KMS-11 (cell line): ENCODE results near the gene TBCD.
"Not testable (repeated sequence)": the region's sequence is repeated elsewhere in the genome, so short reads cannot be mapped to it uniquely, and the experiment has no call there.

Experiments
- H2AFZ ChIP-seq: fragments of 200-600 bp; sonication (generic); 2 replicates; pipeline ENCODE4 v1.6.1; 2016; ENCODE audit warnings: antibody characterized with exemption, mixed run types, low read depth
- H3K27ac ChIP-seq: fragments of 200-600 bp; sonication (generic); 2 replicates; pipeline ENCODE4 v1.6.1; 2016; ENCODE audit warnings: mild to moderate bottlenecking, mixed run types
- H3K27me3 ChIP-seq: fragments of 200-600 bp; sonication (generic); 2 replicates; pipeline ENCODE4 v1.6.1; 2017; ENCODE audit warnings: mild to moderate bottlenecking, low read depth, mixed run types, moderate library complexity; ENCODE audit not compliant: insufficient read depth
- H3K36me3 ChIP-seq: fragments of 200-600 bp; sonication (generic); 2 replicates; pipeline ENCODE4 v1.6.1; 2017; ENCODE audit warnings: mild to moderate bottlenecking, mixed run types; ENCODE audit not compliant: insufficient read depth
- H3K4me1 ChIP-seq: fragments of 200-600 bp; sonication (generic); 2 replicates; pipeline ENCODE4 v1.6.1; 2016; ENCODE audit warnings: mild to moderate bottlenecking, low read depth, mixed run types; ENCODE audit not compliant: poor library complexity, severe bottlenecking
- H3K4me2 ChIP-seq: fragments of 200-600 bp; sonication (generic); 2 replicates; pipeline ENCODE4 v1.7.0; 2016; ENCODE audit warnings: mild to moderate bottlenecking, mixed run types
- H3K4me3 ChIP-seq: fragments of 200-600 bp; sonication (generic); IDR thresholded peaks from 2 replicates; pipeline ENCODE4 v1.6.1; 2017; ENCODE audit warnings: low read depth, low read length, mixed read lengths; ENCODE audit not compliant: insufficient read depth
- H3K79me2 ChIP-seq: fragments of 200-600 bp; sonication (generic); 2 replicates; pipeline ENCODE4 v1.6.1; 2016; ENCODE audit warnings: low read depth, mixed run types; ENCODE audit not compliant: insufficient read depth
- H3K9ac ChIP-seq: fragments of 200-600 bp; sonication (generic); 2 replicates; pipeline ENCODE4 v1.6.1; 2016; ENCODE audit warnings: mild to moderate bottlenecking, mixed run types
- H4K20me1 ChIP-seq: fragments of 200-600 bp; sonication (generic); 2 replicates; pipeline ENCODE4 v1.6.1; 2016; ENCODE audit warnings: mild to moderate bottlenecking, mixed run types; ENCODE audit not compliant: insufficient read depth
- TF ChIP-seq, protein P1 (sequence below): fragments of 200-600 bp; sonication (generic); conservative IDR thresholded peaks from 2 replicates; pipeline ENCODE4 v1.6.1; 2017; ENCODE audit warnings: low read depth, mild to moderate bottlenecking, antibody characterized with exemption, low read length, moderate library complexity, mixed read lengths

The TBCD gene

DNA sequence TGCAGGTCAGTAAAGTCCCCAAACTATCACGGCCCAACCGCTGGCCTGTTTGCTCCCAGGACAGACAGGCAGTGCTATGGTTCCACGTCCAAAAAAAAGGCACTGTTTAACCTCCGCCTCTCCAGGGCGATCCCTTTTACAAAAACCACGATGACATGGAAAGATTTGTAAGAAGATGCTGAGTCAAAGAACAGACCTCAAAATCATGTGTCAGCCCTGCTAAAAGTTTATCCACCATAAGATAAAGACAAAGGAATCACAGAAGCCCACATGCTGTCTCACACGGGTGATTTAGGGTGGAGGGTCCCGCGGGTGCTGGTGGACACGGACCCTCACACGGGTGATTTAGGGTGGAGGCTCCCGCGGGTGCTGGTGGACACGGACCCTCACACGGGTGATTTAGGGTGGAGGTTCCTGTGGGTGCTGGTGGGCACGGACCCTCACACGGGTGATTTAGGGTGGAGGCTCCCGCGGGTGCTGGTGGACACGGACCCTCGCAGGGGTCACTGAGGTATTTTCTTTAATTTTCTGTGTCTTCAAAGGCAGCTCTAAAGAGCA lies 210.4 kb downstream of the TBCD start:
- no peaks in the 10 kb centered on the region; the same call in 1 of the 2 replicates for H3K27me3 ChIP-seq
- no peak overlapping the region for H3K4me2 ChIP-seq
- H3K4me1 ChIP-seq = no peaks in the 10 kb centered on the region
- no peak overlapping the region for H3K9ac ChIP-seq
- no peak overlapping the region for H3K4me3 ChIP-seq
- H4K20me1 ChIP-seq = no peaks in the 10 kb centered on the region
- no peaks in the 10 kb centered on the region for H3K79me2 ChIP-seq
- H3K27ac ChIP-seq = no peak overlapping the region
- TF ChIP-seq, protein P1, sequence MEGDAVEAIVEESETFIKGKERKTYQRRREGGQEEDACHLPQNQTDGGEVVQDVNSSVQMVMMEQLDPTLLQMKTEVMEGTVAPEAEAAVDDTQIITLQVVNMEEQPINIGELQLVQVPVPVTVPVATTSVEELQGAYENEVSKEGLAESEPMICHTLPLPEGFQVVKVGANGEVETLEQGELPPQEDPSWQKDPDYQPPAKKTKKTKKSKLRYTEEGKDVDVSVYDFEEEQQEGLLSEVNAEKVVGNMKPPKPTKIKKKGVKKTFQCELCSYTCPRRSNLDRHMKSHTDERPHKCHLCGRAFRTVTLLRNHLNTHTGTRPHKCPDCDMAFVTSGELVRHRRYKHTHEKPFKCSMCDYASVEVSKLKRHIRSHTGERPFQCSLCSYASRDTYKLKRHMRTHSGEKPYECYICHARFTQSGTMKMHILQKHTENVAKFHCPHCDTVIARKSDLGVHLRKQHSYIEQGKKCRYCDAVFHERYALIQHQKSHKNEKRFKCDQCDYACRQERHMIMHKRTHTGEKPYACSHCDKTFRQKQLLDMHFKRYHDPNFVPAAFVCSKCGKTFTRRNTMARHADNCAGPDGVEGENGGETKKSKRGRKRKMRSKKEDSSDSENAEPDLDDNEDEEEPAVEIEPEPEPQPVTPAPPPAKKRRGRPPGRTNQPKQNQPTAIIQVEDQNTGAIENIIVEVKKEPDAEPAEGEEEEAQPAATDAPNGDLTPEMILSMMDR = no peak
- no peak overlapping the region for H2AFZ ChIP-seq
- no peaks in the 10 kb centered on the region for H3K36me3 ChIP-seq

DNA sequence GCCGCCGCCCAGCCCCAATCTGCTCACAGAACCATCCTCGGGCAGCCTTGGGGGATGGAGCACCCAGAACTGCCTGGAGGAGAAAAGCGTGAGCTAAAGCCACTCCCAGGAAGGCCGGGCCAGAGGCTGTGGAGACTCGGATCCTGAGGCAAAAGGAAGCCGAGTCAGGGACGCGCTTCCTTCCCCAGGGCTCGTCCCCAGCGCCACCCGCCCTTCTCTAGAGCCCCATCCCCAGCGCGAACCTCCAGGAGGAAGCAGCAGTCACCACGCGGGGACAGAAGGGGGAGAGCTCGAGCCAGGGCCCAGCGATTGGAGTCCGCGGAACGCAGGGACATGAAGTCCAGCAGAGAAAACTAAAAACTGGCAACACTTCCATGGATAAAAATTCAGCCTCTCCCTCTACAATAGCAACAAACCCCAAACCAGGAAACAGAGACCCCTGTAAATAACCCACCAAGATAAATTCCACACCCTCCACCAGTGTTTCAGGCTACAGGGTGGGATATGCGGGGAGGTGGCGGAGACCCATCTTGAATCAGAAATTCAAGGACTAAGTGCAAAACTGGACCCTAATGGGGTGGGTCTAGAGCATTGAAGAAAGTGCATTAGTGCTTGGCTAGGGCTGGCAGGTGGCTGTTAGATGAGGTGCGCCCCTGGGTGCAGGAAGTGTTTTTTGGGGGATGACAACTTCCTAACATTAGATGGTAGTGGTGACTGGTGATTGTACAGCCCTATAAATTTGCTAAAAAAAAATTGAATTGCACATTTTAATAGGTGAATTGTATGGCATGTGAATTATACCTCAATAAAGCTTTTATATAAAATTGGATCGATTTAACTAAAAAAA lies 211.5 kb downstream of the TBCD start:
- no peak overlapping the region for H3K27ac ChIP-seq
- no peaks in the 10 kb centered on the region; the same call in 1 of the 2 replicates for H3K27me3 ChIP-seq
- H3K36me3 ChIP-seq = no peaks in the 10 kb centered on the region
- H2AFZ ChIP-seq = no peak overlapping the region
- H4K20me1 ChIP-seq = no peaks in the 10 kb centered on the region
- no peak overlapping the region; the same call in 1 of the 2 replicates for H3K9ac ChIP-seq
- TF ChIP-seq, protein P1 = no peak
- H3K4me3 ChIP-seq = no peak overlapping the region
- H3K4me2 ChIP-seq = no peak overlapping the region; the same call in 1 of the 2 replicates
- H3K4me1 ChIP-seq = no peaks in the 10 kb centered on the region
- no peaks in the 10 kb centered on the region for H3K79me2 ChIP-seq

DNA sequence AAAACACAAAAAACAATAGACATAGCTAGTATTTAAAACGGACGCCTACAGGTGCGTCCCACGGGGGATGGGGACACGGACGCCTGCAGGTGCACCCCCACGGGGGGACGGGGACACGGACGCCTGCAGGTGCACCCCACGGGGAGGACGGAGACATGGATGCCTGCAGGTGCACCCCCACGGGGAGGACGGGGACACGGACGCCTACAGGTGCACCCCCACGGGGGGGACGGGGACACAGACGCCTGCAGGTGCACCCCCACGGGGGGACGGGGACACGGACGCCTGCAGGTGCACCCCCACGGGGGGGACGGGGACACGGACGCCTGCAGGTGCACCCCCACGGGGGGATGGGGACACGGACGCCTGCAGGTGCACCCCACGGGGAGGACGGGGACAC lies 212.6 kb downstream of the TBCD start:
- H2AFZ ChIP-seq, H3K4me2 ChIP-seq, H3K9ac ChIP-seq, H3K27ac ChIP-seq, H4K20me1 ChIP-seq, H3K4me1 ChIP-seq, H3K4me3 ChIP-seq, H3K36me3 ChIP-seq, H3K79me2 ChIP-seq, H3K27me3 ChIP-seq: not testable (repeated sequence)

DNA sequence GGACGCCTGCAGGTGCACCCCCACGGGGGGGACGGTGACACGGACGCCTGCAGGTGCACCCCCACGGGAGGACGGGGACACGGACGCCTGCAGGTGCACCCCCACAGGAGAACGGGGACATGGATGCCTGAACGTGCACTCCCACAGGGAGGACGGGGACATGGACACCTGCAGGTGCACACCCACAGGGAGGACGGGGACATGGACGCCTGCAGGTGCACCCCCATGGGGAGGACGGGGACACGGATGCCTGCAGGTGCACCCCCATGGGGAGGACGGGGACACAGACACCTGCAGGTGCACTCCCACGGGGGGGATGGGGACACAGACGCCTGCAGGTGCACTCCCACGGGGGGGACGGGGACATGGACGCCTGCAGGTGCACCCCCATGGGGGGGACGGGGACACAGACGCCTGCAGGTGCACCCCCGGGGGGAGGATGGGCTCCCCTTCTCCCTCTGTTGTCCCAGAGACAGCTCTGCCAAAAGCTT lies 213.0 kb downstream of the TBCD start:
- no peak overlapping the region for H3K27ac ChIP-seq
- H4K20me1 ChIP-seq = no peaks in the 10 kb centered on the region
- H2AFZ ChIP-seq = no peak overlapping the region
- H3K9ac ChIP-seq = no peak overlapping the region
- H3K36me3 ChIP-seq = no peaks in the 10 kb centered on the region
- no peak overlapping the region for H3K4me2 ChIP-seq
- no peaks in the 10 kb centered on the region for H3K79me2 ChIP-seq
- no peak overlapping the region for H3K4me3 ChIP-seq
- TF ChIP-seq, protein P1 = no peak
- H3K27me3 ChIP-seq = no peaks in the 10 kb centered on the region; the same call in 1 of the 2 replicates
- no peaks in the 10 kb centered on the region for H3K4me1 ChIP-seq

DNA sequence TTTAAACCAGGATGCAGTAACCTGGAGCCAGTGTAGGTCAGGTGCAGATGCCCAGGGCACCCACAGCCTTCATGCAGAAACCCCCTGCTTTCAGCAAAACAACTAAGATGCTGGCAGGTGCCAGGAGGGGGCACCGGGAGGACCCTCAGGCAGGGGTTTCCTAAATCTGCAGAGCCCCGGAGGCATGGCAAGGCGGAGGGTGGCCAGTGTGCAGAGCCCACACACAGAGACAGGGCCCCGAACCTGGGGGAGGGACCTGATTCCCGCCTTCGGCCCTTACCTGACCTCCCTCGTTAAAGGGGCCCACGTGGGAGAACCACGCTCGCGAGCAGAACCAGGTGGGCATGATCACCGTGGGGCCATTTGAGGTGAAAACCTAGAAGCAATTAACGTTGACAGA lies 213.5 kb downstream of the TBCD start:
- Histone ChIP-seq H3K4me1 (no peaks in the 10 kb centered on the region), H3K27ac (no peak overlapping the region), H3K27me3 (no peaks in the 10 kb centered on the region; the same call in 1 of the 2 replicates), H4K20me1 (no peaks in the 10 kb centered on the region), H3K79me2 (no peaks in the 10 kb centered on the region), H3K36me3 (no peaks in the 10 kb centered on the region), H2AFZ (no peak overlapping the region), H3K9ac (no peak overlapping the region), H3K4me3 (no peak overlapping the region), H3K4me2 (no peak overlapping the region)
- TF ChIP-seq, protein P1 = no peak
